Hepatocyte (in vitro differentiated cells): ENCODE results near the gene MYO1E. TPM values are rescaled to one million over a fixed set of nuclear protein-coding genes. Genes with fewer than 3 reads are reported as not detected.

Source experiments
- DNase-seq: peaks from one replicate; pipeline ENCODE4 v3.0.0-alpha.2; 2016; ENCODE audit warnings: low spot score
- H2AFZ ChIP-seq: fragments of 200-600 bp; sonication (generic); 2 replicates; pipeline ENCODE4 v1.6.0; 2016; ENCODE audit warnings: antibody characterized with exemption, mild to moderate bottlenecking
- H3K27ac ChIP-seq: fragments of 200-600 bp; sonication (generic); 2 replicates; pipeline ENCODE4 v1.5.1; 2016; ENCODE audit warnings: mild to moderate bottlenecking
- H3K27me3 ChIP-seq: fragments of 200-600 bp; sonication (generic); 2 replicates; pipeline ENCODE4 v1.6.1; 2016
- H3K36me3 ChIP-seq: fragments of 200-600 bp; sonication (generic); replicated peaks from 2 replicates; pipeline ENCODE4 v1.5.1; 2016; ENCODE audit warnings: low read depth; ENCODE audit not compliant: insufficient read depth
- H3K4me1 ChIP-seq: fragments of 200-600 bp; sonication (generic); 2 replicates; pipeline ENCODE4 v1.5.1; 2016; ENCODE audit warnings: mild to moderate bottlenecking, moderate library complexity; ENCODE audit not compliant: insufficient read depth
- H3K4me2 ChIP-seq: fragments of 200-600 bp; sonication (generic); 2 replicates; pipeline ENCODE4 v1.6.0; 2016
- H3K4me3 ChIP-seq: fragments of 200-600 bp; sonication (generic); 2 replicates; pipeline ENCODE4 v1.5.1; 2016; ENCODE audit warnings: mild to moderate bottlenecking
- H3K79me2 ChIP-seq: fragments of 200-600 bp; sonication (generic); 2 replicates; pipeline ENCODE4 v1.6.0; 2017; ENCODE audit warnings: mild to moderate bottlenecking
- H3K9me2 ChIP-seq: fragments of 200-600 bp; sonication (generic); replicated peaks from 2 replicates; pipeline ENCODE4 v1.6.0; 2017; ENCODE audit warnings: mild to moderate bottlenecking; ENCODE audit not compliant: insufficient read depth
- H3K9me3 ChIP-seq: fragments of 200-600 bp; sonication (generic); 2 replicates; pipeline ENCODE4 v1.5.1; 2016; ENCODE audit warnings: low read depth, mild to moderate bottlenecking
- H4K20me1 ChIP-seq: fragments of 200-600 bp; sonication (generic); 2 replicates; pipeline ENCODE4 v1.6.0; 2016; ENCODE audit warnings: mild to moderate bottlenecking; ENCODE audit not compliant: insufficient read depth, poor library complexity, severe bottlenecking
- CTCF ChIP-seq: fragments of 200-600 bp; sonication (generic); IDR thresholded peaks from 2 replicates; pipeline ENCODE4 v1.5.1; 2016; ENCODE audit warnings: antibody characterized with exemption, mild to moderate bottlenecking; ENCODE audit not compliant: poor library complexity
- EZH2 ChIP-seq: fragments of 200-600 bp; sonication (generic); IDR thresholded peaks from 2 replicates; pipeline ENCODE4 v1.6.1; 2016; ENCODE audit warnings: antibody characterized with exemption, mild to moderate bottlenecking, borderline replicate concordance
- EZH2phosphoT487 ChIP-seq: fragments of 200-600 bp; sonication (generic); IDR thresholded peaks from one replicate; pipeline ENCODE4 v1.6.1; 2018; ENCODE audit warnings: antibody characterized with exemption, mild to moderate bottlenecking, low read depth, moderate library complexity; ENCODE audit not compliant: unreplicated experiment, severe bottlenecking
- WGBS: methylation state at CpG from one replicate; pipeline ENCODE4 v1.1.6; 2016; ENCODE audit warnings: low lambda C conversion rate; ENCODE audit errors: missing lambda C conversion rate; 5-methylcytosine and 5-hydroxymethylcytosine counted together
- microRNA counts: library from miRNA; unstranded; fragments of <30 nt; microRNA quantifications from one replicate; lab custom pipeline; 2017
- microRNA-seq: library from miRNA; unstranded; fragments of <30 nt; microRNA quantifications from one replicate; pipeline ENCODE4, GENCODE V29; 2017
- polyA plus RNA-seq: library from polyadenylated mRNA; unstranded; fragments of >200 nt; fragmentation: Nextera tagmentation; extraction: Ambion mirVana; gene quantifications from 2 replicates; pipeline ENCODE4 v1.2.1, GENCODE V29; 2016
- small RNA-seq: library from RNA; depleted of rRNA; stranded (forward); fragments of <200 nt; gene quantifications from one replicate; pipeline ENCODE3, GENCODE V24; 2014
- total RNA-seq: library from RNA; depleted of rRNA; stranded (reverse); fragments of >200 nt; gene quantifications from 2 replicates; pipeline ENCODE4 v1.2.3, GENCODE V29; 2014

Gene MYO1E
- total and polyA plus RNA-seq, 2 experiments from 2014 or later = 107 to 111 TPM

DNA sequence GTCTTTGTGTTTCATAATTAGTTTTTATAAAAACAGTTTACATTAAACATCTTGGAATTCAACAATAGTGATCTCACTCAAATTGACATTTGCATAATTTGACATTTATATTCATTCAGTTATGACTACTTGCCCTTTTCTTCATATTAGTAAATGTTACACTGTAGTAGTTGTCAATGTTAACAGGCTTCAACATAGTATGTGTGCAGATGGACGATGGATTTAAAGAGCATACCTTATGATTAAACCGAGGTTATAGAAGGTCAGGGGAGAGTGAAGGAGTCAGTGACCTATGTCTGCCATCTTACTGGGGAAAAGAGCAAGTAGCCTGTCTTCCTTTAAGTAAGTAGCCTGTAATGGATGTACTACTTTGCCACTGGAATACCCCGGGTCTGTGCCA is 276.2 kb downstream of the MYO1E start:
- H4K20me1 ChIP-seq = no peaks in the 10 kb centered on the region
- no peak overlapping the region for H2AFZ ChIP-seq
- 96% methylated on average over 3 of the region's 3 CpGs for WGBS
- no peaks in the 10 kb centered on the region for H3K9me2 ChIP-seq
- no peaks in the 10 kb centered on the region for H3K36me3 ChIP-seq
- H3K4me3 ChIP-seq = no peak overlapping the region
- no peaks in the 10 kb centered on the region for H3K27me3 ChIP-seq
- DNase-seq = no peak
- H3K79me2 ChIP-seq = no peaks in the 10 kb centered on the region
- H3K9me3 ChIP-seq = no peaks in the 10 kb centered on the region
- H3K4me1 ChIP-seq = no peaks in the 10 kb centered on the region
- no peak overlapping the region for H3K27ac ChIP-seq
- H3K4me2 ChIP-seq = no peak overlapping the region
- TF ChIP-seq CTCF (no peak), EZH2phosphoT487 (no peak), EZH2 (no peak)

- Histone ChIP-seq H3K36me3 (no peaks in the 10 kb centered on the region), H3K4me1 (no peaks in the 10 kb centered on the region), H3K9me3 (no peaks in the 10 kb centered on the region), H2AFZ (no peak overlapping the region), H3K79me2 (no peaks in the 10 kb centered on the region), H3K4me3 (no peak overlapping the region), H3K4me2 (no peak overlapping the region), H3K27ac (no peak overlapping the region), H3K27me3 (no peaks in the 10 kb centered on the region), H4K20me1 (no peaks in the 10 kb centered on the region), H3K9me2 (no peaks in the 10 kb centered on the region)
- TF ChIP-seq EZH2 (no peak), EZH2phosphoT487 (no peak), CTCF (no peak)
- 91% methylated on average over 1 of the region's 1 CpG for WGBS
- no peak for DNase-seq
Observed at GRCh38 chr15:59094077-59094476, 278.6 kb downstream of the MYO1E start.

DNA sequence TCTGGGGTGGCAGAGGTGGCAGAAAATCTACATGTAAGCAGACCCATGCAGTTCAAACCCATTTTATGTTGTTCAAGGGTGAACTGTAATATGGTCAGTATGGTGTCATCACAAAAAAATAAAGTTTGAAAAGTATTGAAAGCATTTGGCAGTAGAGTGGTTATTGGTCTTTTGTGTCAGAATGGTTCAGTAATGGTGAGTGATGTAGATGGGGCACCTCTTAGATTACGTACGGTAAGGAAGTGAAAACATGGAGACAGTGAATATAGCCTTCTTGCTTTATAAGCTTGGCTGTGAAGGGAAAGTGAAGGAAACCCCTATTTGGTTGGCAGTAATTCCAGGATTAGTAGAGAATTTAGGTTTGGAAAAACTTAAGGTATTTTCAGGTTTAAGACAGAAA is 284.9 kb downstream of the MYO1E start:
- no peaks in the 10 kb centered on the region for H3K36me3 ChIP-seq

More for the DNA sequence above, 284.9 kb downstream of the MYO1E start:
- Histone ChIP-seq H4K20me1 (no peaks in the 10 kb centered on the region), H3K27me3 (no peaks in the 10 kb centered on the region), H2AFZ (no peak overlapping the region), H3K9me3 (no peaks in the 10 kb centered on the region), H3K27ac (no peak overlapping the region), H3K4me1 (no peaks in the 10 kb centered on the region), H3K4me2 (no peak overlapping the region), H3K79me2 (peaks cover 3% of the 10 kb centered on the region), H3K9me2 (no peaks in the 10 kb centered on the region), H3K4me3 (no peak overlapping the region)
- 92% methylated on average over 2 of the region's 2 CpGs for WGBS
- DNase-seq = no peak
- TF ChIP-seq CTCF = no peak
- TF ChIP-seq EZH2phosphoT487 = no peak
- TF ChIP-seq EZH2 = no peak

MicroRNAs within 50 kb of the gene (microRNA counts, 767-probe panel; counts per million panel counts)
- microRNA hsa-miR-2116-5p (lab: Ali Mortazavi, UCI) = not detected

Small RNA genes within 50 kb of the gene (microRNA-seq; reads per million reads assigned to microRNA genes)
- gene MIR2116 = 4.5 reads per million, percentile 5 among the genes with 10 or more reads in this experiment

Small RNA genes within 50 kb of the gene (small RNA-seq; reads per million reads assigned to genes)
- gene MIR2116 (0.31 reads per million, percentile 8 among the genes with 10 or more reads in this experiment), gene RF00019 (not detected), gene RNU4-80P (not detected), gene RNU6-212P (not detected)

Other genes starting within 250 kb of the MYO1E start
- gene LDHAL6B, start 166.0 kb downstream of the MYO1E start, total RNA-seq = not detected in 2 replicates
- 0.17 TPM in 1 of 2 replicates, not detected in the other for gene LDHAL6B, start 166.0 kb downstream of the MYO1E start, polyA plus RNA-seq
- gene FAM81A, start 65.3 kb upstream of the MYO1E start, total RNA-seq = 0.47 and 0.52 TPM in 2 replicates
- gene FAM81A, start 65.3 kb upstream of the MYO1E start, polyA plus RNA-seq = 0.85 and 1.0 TPM in 2 replicates
- gene GCNT3, start 238.9 kb upstream of the MYO1E start, total RNA-seq = 17.5 and 21.6 TPM in 2 replicates
- gene GCNT3, start 238.9 kb upstream of the MYO1E start, polyA plus RNA-seq = 14.6 and 19.9 TPM in 2 replicates